Left ventricle myocardium inferior (tissue), 1 donor: Measurements from ENCODE around the gene TTC39B. TPM values are rescaled to one million over a fixed set of nuclear protein-coding genes. Genes with fewer than 3 reads are reported as not detected.

Experiments used
- DNase-seq: peaks from one replicate; pipeline ENCODE4 v3.0.0-alpha.2; 2020
- H3K27ac ChIP-seq: fragments of 200-600 bp; replicated peaks from 2 replicates; pipeline ENCODE4 v1.8.0; 2021
- H3K27me3 ChIP-seq: fragments of 200-600 bp; 2 replicates; pipeline ENCODE4 v1.8.0; 2021; ENCODE audit warnings: low read depth
- H3K36me3 ChIP-seq: fragments of 200-600 bp; 2 replicates; pipeline ENCODE4 v1.8.0; 2021
- H3K4me1 ChIP-seq: fragments of 200-600 bp; 2 replicates; pipeline ENCODE4 v1.8.0; 2021
- H3K4me3 ChIP-seq: fragments of 200-600 bp; 2 replicates; pipeline ENCODE4 v1.8.0; 2021; ENCODE audit warnings: mild to moderate bottlenecking, moderate library complexity
- H3K9me3 ChIP-seq: fragments of 200-600 bp; replicated peaks from 2 replicates; pipeline ENCODE4 v1.8.0; 2021
- intact Hi-C: fragments of 100-400 bp; cut with micrococcal nuclease; formaldehyde crosslinking; loops from one replicate; pipeline ENCODE4 v1.11.0; 2022
- total RNA-seq: library from RNA; stranded (reverse); fragmentation: NEBNext Ultra II Directional; extraction: Animal tissue kit (Norgen Biotek cat#: 25700); gene quantifications from one replicate; pipeline ENCODE4 v1.2.1, GENCODE V29; 2021
- TF ChIP-seq, protein P1 (sequence below): fragments of 200-600 bp; IDR thresholded peaks from 2 replicates; pipeline ENCODE4 v1.8.0; 2021; ENCODE audit warnings: antibody characterized with exemption, mild to moderate bottlenecking, borderline replicate concordance
- donor health status: DM: no; HTN: yes; CAD: no; lungs with severe emphysema.

TTC39B gene
- total RNA-seq, 1 donor from 2014 or later: 1.6 TPM

- Histone ChIP-seq H3K4me1 (peaks cover 45% of the 10 kb centered on the region), H3K27ac (peak overlapping the region; percentile 82), H3K36me3 (no peaks in the 10 kb centered on the region), H3K4me3 (no peak overlapping the region), H3K9me3 (no peaks in the 10 kb centered on the region), H3K27me3 (no peaks in the 10 kb centered on the region)
- intact Hi-C loops: no loop called here
- no peak for DNase-seq
- TF ChIP-seq, protein P1, sequence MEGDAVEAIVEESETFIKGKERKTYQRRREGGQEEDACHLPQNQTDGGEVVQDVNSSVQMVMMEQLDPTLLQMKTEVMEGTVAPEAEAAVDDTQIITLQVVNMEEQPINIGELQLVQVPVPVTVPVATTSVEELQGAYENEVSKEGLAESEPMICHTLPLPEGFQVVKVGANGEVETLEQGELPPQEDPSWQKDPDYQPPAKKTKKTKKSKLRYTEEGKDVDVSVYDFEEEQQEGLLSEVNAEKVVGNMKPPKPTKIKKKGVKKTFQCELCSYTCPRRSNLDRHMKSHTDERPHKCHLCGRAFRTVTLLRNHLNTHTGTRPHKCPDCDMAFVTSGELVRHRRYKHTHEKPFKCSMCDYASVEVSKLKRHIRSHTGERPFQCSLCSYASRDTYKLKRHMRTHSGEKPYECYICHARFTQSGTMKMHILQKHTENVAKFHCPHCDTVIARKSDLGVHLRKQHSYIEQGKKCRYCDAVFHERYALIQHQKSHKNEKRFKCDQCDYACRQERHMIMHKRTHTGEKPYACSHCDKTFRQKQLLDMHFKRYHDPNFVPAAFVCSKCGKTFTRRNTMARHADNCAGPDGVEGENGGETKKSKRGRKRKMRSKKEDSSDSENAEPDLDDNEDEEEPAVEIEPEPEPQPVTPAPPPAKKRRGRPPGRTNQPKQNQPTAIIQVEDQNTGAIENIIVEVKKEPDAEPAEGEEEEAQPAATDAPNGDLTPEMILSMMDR: no peak
These were observed 152.3 kb downstream of the TTC39B start for GRCh38 chr9:15154677-15155076.

DNA sequence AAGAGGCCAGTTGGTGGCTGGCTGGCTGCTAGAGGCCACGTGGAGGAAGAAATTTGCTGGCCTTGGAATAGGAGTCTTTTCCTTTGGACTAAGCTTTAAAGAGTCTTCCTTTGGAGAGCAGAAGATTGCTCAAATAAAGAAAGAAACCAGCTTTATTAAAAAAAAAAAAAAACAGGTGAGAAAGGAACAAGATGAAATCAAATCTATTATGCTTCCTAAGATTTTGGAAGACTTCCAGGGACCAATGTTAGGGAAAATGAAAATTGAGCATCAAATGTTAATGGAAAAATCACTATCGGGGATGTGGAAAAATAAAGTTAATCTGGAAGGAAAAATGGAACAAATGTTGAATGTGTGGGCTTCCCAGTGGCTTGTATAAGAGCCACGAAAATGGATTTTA lies 153.1 kb downstream of the TTC39B start:
- TF ChIP-seq, protein P1: no peak
- intact Hi-C loops: no loop called here
- Histone ChIP-seq H3K4me3 (no peak overlapping the region), H3K4me1 (peaks cover 45% of the 10 kb centered on the region), H3K27me3 (no peaks in the 10 kb centered on the region), H3K27ac (peak overlapping the region; percentile 82), H3K36me3 (no peaks in the 10 kb centered on the region), H3K9me3 (no peaks in the 10 kb centered on the region)
- no peak for DNase-seq

- Histone ChIP-seq H3K27me3 (no peaks in the 10 kb centered on the region), H3K27ac (no peak overlapping the region), H3K4me3 (no peak overlapping the region), H3K4me1 (peaks cover 20% of the 10 kb centered on the region), H3K36me3 (no peaks in the 10 kb centered on the region), H3K9me3 (no peaks in the 10 kb centered on the region)
- no peak for DNase-seq
- TF ChIP-seq, protein P1: no peak
- intact Hi-C loops: no loop called here
These were observed 156.1 kb downstream of the TTC39B start for GRCh38 chr9:15150939-15151338.

GRCh38 chr9:15149450-15149849 lies 157.6 kb downstream of the TTC39B start:
- no peak overlapping the region for H3K27ac ChIP-seq
- no peak overlapping the region for H3K4me3 ChIP-seq
- no peak for DNase-seq
- no peaks in the 10 kb centered on the region for H3K36me3 ChIP-seq
- TF ChIP-seq, protein P1: no peak
- no peaks in the 10 kb centered on the region for H3K9me3 ChIP-seq
- peaks cover 9% of the 10 kb centered on the region for H3K4me1 ChIP-seq
- no peaks in the 10 kb centered on the region for H3K27me3 ChIP-seq
- intact Hi-C loops: no loop called here

DNA sequence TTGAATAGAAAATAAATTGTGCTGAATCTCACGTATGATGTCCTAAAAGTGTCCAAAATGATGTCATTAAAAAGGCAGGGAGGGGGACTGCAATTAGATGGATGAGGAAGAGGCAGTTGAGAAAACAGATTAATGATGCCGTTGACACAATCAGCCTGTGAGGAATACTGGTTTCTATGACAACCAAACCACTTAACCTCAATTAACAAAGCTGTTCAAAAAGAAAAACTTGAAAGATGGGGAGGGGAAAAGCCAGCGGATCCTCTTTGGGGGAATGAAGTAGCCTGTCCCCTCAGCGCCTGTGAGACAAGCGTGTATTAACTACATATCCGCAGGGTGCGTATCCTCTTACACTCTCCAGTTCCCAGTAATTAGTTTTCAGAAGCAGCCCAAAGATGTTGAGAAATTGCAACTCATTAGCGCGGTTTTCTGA lies 160.7 kb downstream of the TTC39B start:
- intact Hi-C loops: no loop called here
- DNase-seq: no peak
- H3K4me1 ChIP-seq: no peaks in the 10 kb centered on the region
- no peaks in the 10 kb centered on the region for H3K9me3 ChIP-seq
- H3K27me3 ChIP-seq: no peaks in the 10 kb centered on the region
- H3K27ac ChIP-seq: no peak overlapping the region
- no peaks in the 10 kb centered on the region for H3K36me3 ChIP-seq
- TF ChIP-seq, protein P1: no peak
- H3K4me3 ChIP-seq: no peak overlapping the region

GRCh38 chr9:15144622-15145061 lies 162.4 kb downstream of the TTC39B start:
- DNase-seq: no peak
- H3K27ac ChIP-seq: no peak overlapping the region
- H3K9me3 ChIP-seq: no peaks in the 10 kb centered on the region
- no peak overlapping the region for H3K4me3 ChIP-seq
- H3K4me1 ChIP-seq: no peaks in the 10 kb centered on the region
- H3K36me3 ChIP-seq: no peaks in the 10 kb centered on the region
- intact Hi-C loops: no loop called here
- TF ChIP-seq, protein P1: no peak
- no peaks in the 10 kb centered on the region for H3K27me3 ChIP-seq
